GM19239 (cell line): Measurements from ENCODE around the gene OGFOD1.

Experiments
- DNase-seq: peaks from one replicate; pipeline ENCODE4 v3.0.0; 2011; ENCODE audit warnings: low spot score; ENCODE audit not compliant: insufficient read length
- FAIRE-seq: peaks from 2 replicates; lab custom pipeline; 2011; peaks lifted over from hg19 to GRCh38; lab: Jason Lieb, UNC

The OGFOD1 gene

DNA sequence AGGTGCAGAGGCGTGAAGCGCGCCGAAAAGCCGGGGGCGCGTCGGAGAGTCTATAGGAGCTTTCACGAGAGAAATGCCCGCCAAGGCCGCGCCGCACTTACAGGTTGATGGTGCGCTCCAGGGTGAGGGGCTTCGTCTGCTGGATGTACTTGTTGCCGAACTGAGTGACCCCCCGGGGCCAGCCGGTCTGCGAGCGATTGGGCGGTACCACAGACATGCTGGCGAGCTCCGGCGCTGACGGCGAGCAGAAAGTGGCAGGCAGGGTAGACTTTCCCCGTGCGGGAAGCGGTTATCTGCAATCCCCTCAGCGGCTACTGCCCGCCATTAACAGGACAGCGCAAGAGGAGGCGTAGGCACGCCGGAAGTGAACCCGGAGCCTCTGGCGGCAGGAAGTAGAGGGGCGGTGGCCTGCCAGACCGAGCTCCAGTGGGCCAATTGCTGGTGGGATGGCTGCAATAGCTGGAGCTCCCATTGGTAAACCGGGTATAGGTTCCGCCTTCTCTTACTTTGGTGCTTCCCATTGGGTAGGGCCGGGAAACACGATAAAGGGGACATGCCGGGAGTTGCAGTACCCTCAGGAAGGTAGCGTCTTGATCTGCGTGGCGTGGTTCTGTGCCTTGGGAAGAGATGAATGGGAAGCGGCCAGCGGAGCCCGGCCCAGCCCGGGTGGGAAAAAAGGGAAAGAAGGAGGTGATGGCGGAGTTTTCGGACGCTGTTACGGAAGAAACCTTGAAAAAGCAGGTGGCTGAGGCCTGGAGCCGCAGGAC lies at the start of gene OGFOD1, which contains the start of gene NUDT21:
Gene OGFOD1 (plus strand): TSS at position 569 of the 767 bp plus-strand sequence. CDS start 59 bp downstream, at position 628.
Gene NUDT21 (minus strand): TSS at position 347 of the 767 bp plus-strand sequence. CDS start 130 bp downstream, at position 217.
- peak; percentile 96 for FAIRE-seq
- peak; percentile 95 for DNase-seq

DNA sequence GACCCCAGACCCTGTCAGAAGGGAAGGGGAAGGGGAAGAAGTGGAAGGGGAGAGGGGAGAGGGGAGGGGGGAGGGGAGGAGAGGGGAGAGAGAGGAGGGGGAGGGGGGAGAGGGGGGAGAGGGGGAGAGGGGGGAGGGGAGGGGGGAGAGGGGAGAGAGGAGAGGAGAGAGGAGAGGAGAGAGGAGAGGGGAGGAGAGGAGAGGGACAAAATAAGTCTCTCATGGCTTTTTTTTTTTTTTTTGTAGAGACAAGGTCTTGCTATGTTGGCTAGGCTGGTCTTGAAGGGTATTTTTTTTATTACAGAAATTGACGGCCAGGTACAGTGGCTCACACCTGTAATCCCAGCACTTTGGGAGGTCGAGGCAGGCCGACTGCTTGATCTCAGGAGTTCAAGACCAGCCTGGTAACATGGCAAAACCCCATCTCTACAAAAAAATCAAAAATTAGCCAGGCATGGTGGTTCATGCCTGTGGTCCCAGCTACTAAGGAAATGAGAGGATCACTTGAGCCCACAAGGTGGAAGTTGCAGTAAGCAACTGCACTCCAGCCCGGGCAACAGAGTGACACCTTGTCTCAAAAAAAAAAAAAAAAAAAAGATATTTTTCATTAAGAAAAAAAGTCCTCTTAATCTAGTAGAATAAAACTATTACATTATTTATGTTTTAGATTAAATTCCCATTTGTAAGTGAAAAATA lies 45.2 kb upstream of the OGFOD1 start:
- DNase-seq, result no peak
- FAIRE-seq, result no peak

DNA sequence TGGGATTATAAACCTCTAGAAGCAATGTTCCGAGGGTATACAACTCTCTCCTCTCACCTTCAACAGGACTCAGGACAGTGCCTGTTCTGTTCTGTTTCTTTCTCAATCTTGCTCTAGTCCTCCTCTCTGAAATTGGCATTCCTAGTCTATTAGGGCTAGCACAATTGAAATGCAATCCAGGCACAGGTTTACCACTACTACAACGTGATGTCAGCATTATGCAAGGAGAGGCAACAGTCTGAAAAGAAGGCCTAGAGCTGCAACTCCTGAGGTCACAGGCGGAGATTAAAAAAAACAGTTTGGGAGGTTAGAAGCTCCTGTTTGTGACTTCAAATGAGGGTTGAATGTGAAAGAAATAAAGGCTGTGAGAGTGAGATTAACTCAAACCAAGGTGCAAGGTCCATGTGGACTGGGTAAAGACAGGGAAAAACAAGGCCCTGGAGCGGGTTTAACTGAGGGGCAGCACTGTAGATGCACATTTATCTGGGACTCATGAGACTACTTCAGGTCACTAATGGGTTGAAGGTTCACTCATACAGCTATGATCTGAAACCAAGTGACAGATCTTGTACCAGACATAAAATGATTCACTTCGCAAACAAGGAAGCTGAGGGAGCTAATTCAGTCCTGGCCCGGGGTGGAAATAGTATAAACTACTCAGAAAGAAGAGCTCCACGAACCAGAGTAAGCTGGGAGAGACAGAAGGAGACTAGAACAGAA lies 42.8 kb upstream of the OGFOD1 start:
- DNase-seq, result no peak
- FAIRE-seq, result no peak

DNA sequence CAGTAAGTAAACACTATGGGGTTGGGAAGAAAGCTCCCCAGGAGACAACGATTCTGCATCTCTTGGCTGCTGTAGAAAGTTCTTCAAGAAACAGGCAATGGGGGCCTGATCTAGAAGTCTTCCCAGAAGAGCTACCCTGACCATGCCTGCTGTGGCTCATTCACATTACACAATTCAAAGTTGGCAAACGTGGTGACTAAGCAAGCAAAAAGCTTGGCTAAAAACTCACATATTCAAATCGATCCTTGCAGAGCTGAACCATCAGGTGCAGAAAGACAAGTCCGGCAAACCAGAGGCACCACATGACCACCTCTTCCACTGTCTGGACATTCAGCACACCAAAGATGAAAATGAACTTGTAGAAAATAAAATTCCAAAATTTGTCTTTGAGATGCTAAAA lies 42.2 kb upstream of the OGFOD1 start:
- DNase-seq, result no peak
- FAIRE-seq, result no peak

DNA sequence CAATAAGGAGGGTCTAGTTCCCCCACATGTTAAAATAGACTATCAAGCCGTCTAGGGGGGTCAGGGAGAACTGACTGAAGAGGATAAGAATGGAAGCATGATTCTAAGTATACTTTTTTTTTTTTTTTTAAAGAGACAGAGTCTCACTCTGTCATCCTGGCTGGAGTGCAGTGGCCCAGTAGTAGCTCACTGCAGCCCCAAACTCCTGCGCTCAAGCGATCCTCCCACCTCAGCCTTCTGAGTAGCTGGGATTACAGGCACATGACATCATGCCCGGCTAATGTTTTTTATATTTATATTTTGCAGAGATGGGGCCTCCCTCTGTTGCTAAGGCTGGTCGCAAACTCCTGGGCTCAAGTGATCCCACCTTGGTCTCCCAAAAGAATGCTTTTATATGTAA lies 40.2 kb upstream of the OGFOD1 start:
- no peak for FAIRE-seq
- DNase-seq, result no peak

DNA sequence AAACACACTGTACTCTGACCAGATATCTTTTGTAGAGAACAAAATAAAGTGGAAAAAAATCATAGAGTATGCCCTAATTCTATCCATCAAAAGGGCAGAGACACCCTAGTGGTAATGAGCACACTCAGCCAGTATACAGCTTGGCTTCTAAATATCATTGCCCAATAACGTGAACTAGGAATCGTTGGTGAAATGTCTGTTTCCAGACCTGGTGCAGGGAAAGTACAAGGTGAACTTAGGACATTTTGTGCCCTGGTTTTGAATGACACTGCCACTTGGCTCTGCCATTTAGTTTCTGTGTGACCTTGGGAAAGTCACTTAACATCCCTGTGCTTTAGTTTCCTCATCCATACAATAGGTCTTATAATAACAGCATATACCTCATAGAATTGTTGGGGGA lies 39.7 kb upstream of the OGFOD1 start:
- FAIRE-seq (no peak), DNase-seq (no peak)

DNA sequence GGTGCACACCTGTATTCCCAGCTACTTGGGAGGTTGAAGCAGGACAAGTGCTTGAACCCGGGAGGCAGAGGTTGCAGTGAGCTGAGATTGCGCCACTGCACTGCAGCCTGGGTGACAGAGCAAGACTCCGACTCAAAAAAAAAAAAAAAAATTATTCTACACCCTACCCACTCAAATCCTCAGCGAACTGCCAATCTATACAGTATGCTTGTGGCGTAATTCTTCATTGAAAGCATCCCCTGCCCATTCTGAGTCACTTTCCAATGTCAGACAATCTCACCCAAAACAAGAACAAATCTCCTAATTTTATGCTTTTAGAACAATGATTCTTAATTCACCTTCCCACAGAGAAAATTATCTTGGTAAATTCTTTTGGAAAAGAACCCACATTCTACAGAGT lies 38.0 kb upstream of the OGFOD1 start:
- DNase-seq, result no peak
- FAIRE-seq, result no peak

DNA sequence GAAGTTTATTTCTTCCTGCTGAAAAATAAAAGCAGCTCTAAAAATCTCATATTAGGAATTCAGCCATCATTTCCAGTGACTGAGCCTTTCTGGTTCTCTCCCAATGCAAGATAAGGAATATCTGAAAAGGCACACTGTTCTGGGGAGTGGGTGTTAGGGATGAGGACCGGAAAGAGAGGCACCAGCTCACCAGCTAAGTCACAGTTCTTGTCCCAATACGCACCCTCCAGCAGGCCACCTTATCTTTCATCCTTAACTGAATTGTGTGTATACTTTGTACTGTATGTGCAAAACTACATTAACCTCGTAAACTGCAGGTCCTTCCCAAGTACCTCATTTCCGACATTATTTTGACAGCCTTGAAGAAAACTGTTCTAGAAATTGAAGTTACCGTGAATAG lies 37.0 kb upstream of the OGFOD1 start:
- DNase-seq, result no peak
- no peak for FAIRE-seq

DNA sequence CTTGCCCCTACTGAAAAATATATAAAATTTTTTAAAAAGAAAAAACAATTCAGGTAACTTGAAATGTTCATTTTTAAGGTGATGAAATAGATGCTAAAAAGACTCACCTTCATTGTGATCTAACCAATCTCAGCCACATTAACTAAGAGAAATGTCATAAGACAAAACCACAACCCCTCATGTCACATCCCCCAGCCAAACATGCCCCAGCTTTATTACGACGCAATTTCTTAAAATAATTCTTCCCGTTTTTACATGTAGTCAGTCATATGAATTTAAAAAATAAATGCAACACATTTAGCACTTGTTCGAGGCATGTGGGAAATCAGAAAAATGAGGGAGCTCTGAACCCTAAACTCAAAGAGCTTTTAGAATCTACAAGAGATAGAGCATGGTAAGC lies 35.5 kb upstream of the OGFOD1 start:
- FAIRE-seq, result no peak
- DNase-seq, result no peak

DNA sequence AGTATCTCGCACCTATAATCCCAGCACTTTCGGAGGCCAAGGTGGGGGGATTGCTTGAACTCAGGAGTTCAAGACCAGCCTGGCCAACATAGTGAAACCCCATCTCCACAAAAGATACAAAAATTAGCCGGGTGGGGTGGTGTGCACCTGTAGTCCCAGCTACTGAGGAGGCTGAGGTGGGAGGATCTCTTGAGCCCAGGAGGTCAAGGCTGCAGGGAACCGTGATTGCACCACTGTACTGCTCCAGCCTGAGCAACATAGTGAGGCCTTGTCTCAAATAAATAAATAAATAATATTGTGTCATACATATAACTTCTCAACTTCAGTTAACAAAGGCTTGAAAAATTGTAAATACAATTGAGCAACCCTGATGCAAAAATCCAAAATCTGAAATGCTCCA lies 34.2 kb upstream of the OGFOD1 start:
- FAIRE-seq (no peak), DNase-seq (no peak)

DNA sequence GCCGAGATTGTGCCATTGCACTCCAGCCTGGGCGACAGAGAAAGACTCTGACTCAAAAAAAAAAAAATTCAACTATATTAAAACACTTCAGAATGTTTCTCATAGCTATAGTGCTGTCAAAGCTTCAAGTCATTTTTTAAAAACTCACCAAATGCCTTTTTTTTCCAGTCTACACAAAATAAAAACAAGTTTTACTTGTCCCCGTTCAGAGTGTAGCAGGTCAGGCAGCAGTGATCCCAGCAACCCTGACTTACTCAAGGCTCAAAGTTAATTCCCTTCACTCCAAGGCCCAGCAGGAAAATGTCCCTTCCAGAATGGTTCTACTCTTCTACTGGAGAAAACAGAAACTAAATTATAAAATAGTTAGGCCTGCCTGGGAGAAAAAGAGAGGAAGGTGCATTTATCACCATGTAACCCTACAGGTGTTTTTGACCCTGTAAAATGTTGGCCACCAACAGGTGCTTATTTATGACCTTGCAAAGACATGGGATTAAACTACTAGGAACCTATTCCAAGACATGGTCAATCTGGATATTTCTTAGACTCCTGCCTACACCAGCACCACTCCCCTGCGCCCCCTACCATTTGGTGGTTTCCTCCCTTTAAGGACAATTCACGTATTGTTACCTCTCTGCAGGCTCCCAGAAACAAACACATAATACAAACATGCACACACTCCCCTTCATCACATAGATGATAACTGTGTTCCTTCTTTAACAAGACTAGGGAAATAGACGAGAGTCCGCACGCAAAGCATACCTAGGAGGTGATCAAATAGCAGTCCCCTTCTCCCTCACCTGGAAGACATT lies 31.4 kb upstream of the OGFOD1 start:
- no peak for DNase-seq
- no peak for FAIRE-seq

DNA sequence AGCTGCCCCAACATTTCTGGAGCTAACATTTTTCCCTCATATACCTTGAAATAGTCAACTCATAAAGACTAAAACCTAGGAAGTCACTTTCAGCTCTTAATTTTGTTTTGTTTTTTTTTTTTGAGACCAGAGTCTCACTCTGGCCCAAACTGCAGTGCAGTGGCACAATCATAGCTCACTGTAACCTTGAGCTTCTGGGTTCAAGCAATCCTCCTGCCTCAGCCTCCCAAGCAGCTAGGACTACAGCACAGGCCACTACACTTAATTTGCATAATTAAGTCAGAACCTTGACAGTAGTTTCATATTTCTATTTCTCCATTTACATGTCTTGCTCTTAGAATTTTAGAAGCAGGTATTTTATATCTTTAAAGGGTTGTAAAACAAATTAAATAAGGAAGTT lies 30.7 kb upstream of the OGFOD1 start:
- FAIRE-seq (no peak), DNase-seq (no peak)

DNA sequence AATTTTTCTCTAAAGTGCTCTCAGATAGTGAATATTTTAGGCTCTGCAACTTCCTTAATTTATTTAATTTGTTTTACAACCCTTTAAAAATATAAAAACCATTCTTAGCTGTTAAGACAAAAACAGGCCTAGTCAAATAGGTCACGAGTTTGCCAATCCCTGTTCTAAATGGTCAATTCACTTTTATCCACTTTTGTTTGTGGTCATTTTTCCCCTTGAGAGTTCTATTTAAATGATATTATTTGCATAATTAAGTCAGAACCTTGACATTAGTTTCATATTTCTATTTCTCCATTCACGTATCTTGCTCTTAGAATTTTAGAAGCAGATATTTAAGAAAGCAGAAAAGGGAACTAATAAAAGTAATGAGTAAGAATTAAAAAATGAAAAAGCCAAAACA lies 30.0 kb upstream of the OGFOD1 start:
- FAIRE-seq (peak; percentile 23), DNase-seq (no peak)

DNA sequence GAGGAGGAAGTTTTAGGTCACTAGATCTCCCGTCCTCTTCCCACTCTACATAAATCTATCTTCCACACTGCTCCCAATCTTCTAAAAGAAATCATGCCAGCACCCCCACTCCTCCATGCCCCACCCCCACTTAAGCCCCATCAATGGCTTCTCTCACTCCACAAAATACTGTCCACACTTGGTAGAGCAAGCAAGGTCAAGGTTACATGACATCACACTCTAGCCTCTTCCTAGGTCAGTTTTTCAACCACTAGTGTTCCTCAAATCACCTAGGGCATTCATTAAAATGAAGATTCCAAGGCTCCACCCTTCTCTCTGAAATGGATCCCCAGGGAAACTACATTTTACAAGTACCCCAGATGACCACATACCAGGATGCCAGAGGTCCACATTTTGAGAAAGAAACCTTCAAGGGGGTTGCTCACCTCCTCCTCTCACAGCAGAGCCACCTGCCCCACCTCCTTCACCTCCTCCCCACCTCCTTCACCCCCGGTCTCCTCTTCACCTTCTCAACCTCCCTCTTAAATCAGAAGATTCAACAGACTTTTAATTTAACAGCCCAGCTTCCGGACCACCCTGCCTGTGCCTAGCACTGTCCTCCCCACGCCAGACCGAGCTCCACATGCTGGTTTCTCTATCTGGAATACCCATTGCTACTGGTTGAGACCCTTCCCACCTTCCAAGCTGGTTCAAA lies 29.2 kb upstream of the OGFOD1 start:
- FAIRE-seq (peak; percentile 83), DNase-seq (no peak)

DNA sequence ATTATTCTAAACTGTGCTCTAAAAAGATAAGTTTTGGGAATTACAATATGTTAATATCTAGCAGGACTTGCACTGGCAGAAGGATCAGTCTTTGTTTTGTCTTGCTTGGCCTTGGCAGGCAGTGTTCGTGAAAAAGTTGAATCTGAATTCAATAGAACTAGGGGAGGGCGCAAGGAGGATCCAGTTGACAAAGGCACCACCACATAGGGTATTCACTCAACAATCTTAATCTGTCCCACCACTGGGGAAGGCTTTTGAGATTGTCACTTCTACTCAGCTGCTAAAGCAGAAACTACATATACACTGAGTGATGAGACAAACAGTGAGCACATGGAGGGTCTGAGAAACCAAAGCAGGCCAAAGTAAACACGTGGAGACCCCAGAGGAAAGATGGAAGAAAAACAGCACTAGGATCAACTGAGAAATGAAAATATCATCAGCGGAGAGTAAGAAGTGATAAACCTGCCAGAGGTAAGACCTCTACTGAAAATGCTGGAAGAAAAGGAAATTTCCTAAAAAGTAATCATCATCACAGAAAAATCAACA lies 28.4 kb upstream of the OGFOD1 start:
- DNase-seq (no peak), FAIRE-seq (peak; percentile 40)

DNA sequence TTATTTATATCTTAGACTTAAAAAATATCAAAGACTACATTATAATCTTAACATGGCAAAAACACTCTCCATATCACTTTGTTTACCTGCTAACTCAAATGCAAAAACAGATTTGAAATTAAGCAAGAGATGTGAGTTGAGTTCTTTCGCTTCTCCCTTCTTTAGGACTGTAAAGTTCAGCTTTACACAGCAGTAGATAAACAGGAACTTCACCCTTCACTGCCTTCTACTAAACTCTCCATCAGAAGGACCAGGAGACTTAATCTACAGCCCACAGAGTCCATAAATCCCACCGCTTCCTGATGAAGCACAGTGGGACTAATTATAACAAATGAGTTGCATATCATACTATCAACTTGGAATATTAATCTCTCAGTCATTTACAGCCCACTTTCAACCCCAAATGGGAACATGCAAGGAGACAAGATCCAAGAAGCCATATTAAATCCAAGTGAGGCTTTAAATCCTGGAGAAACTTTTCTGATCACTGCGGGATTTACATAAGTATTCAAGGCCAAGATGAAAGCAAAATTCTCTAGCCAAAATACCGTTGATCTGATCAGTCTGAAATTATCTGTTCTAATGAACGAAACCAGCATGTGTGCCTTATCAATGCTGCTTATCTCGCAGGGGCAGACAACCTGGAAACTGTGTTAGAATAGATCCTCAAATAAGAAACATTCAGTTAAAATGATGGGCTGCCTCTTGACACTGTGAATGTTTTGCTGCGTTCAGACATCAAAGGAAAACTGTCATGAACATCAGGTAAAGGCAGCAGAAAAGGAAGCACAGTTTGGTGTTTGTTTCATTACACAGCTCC lies 27.6 kb upstream of the OGFOD1 start:
- FAIRE-seq (peak; percentile 88), DNase-seq (no peak)

DNA sequence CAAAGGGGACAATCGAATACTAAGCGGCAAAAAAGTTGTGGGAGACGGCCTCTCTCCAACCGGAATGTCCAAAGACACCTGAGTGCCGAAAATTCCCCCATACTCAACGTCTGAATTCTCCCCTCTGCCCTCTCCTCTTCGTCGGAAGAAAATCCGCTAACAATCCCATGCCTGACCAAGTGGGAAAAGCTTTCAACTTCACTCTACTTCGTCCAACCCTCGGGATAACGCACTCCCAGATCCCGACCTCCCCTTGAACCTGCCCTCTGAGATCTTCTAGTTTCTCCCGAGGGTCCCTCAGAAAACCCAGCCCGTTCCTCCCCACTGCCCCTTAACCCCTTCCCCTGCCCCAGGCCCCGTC lies 27.0 kb upstream of the OGFOD1 start:
- FAIRE-seq (no peak), DNase-seq (no peak)

DNA sequence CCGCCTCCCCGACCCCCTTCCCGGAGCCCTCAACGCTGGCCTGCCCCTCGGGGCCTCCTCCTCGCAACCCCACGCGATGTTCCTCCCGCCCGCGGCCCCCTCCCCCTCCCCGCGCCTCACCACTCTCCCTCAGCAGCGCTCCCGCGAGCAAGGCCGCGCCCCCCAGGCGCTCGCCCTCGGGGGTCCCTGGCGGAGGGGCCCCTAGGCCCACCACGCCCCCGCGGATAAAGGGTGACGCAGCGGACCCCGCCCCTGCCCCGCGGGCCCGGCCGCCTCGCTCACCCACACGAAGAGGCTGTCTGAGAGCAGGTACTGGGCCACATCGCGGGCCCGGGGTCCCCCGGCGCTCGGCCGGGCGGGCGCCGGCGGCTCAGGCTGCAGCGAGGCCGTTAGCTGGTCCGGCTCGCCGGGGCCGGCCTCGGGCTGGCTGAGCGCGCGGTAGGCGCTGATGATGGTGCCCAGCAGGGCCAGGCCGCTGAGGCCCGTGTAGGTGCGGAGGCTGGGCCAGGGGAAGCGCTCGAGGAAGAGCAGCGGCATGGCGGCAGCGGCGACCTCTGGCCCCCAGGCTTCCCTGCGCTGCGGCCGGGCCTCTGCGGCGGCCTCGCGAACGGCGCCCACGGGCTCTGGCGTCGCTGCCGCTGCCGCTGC lies 26.4 kb upstream of the OGFOD1 start:
- FAIRE-seq (no peak), DNase-seq (no peak)
